ENCODE results near the gene COL15A1. TPM values are rescaled to one million over a fixed set of nuclear protein-coding genes. Genes with fewer than 3 reads are reported as not detected.

The COL15A1 gene
- total and polyA plus RNA-seq, 5 donors from 2014 or later: 0.03 to 0.10 (median 0.06) TPM; not detected in 2

- peaks cover 0 to 4% (median 0%) of the 10 kb centered on the region in 4 donors for H3K4me1 Mint-ChIP-seq
- no peak for ATAC-seq (ENCODE audit: low read depth in 2 of 2)
- H3K27me3 ChIP-seq (ENCODE audit: control insufficient read depth, insufficient read depth, low read length): peaks cover 1% of the 10 kb centered on the region
- no peaks in the 10 kb centered on the region for H3K9me3 ChIP-seq (ENCODE audit: control insufficient read depth in 2 of 2, low read length in 2 of 2)
- DNase-seq: no peak
- H3K27ac Mint-ChIP-seq: no peak overlapping the region
- H3K4me3 Mint-ChIP-seq: no peak overlapping the region
- H3K4me1 ChIP-seq (ENCODE audit: control insufficient read depth, insufficient read depth, low read length, poor library complexity, severe bottlenecking): no peaks in the 10 kb centered on the region
- peaks cover 14% of the 10 kb centered on the region for H3K27me3 Mint-ChIP-seq
- H3K9me3 Mint-ChIP-seq: peaks cover 0 to 1% (median 0%) of the 10 kb centered on the region in 7 donors
- no peaks in the 10 kb centered on the region for H3K36me3 ChIP-seq (ENCODE audit: control insufficient read depth, insufficient read depth, low read length)
- no peak overlapping the region for H3K4me3 ChIP-seq (ENCODE audit: low read depth, low read length)
- no peaks in the 10 kb centered on the region for H3K36me3 Mint-ChIP-seq
- no peak overlapping the region for H3K27ac ChIP-seq (ENCODE audit: insufficient read depth, low read length, poor library complexity, severe bottlenecking)
Measured at GRCh38 chr9:98916660-98917059, 27.0 kb upstream of the COL15A1 start.

DNA sequence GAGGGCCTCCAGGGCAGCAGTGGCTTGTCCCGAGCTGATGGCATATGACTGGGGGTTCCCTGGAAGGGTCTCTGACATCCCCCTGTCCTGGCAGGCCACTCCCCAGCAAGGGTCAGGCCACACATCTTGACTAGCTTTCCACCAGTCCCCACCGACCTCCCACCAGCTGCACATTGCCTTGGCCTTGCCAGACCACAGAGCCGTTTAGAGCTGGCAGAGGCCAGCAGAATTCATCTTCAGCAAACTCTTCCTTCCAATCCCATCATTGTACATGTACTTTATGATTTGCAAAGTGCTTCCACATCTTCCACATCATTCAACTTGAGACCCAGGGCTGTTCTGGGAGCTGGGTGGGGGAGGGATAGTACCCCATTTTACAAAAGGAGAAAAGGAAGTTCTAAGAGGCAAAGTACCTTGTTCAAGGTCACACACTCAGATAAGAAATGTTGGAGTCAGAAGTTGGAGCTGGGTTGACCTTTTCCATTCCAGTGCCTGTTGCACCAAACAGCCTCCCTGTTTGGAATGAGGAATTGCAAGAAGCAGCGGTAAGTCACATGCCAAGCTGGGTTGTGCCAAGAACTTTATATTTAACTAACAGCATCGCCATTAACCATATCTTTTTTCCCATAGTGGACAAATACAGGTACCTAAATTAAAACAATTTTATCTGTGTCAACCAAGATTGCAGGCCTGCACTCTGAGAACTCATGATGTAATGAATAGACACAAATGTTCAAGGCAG is 25.8 kb upstream of the COL15A1 start:
- H3K9me3 ChIP-seq (ENCODE audit: control insufficient read depth in 2 of 2, low read length in 2 of 2): no peaks in the 10 kb centered on the region
- Mint-ChIP-seq H3K4me1 (peaks cover 0 to 4% (median 0%) of the 10 kb centered on the region in 4 donors), H3K27ac (no peak overlapping the region), H3K4me3 (no peak overlapping the region), H3K36me3 (no peaks in the 10 kb centered on the region), H3K27me3 (peaks cover 14% of the 10 kb centered on the region), H3K9me3 (peaks cover 0 to 1% (median 0%) of the 10 kb centered on the region in 7 donors)
- no peak overlapping the region for H3K27ac ChIP-seq (ENCODE audit: insufficient read depth, low read length, poor library complexity, severe bottlenecking)
- H3K4me1 ChIP-seq (ENCODE audit: control insufficient read depth, insufficient read depth, low read length, poor library complexity, severe bottlenecking): no peaks in the 10 kb centered on the region
- ATAC-seq (ENCODE audit: low read depth in 2 of 2) (no peak), DNase-seq (no peak)
- no peak overlapping the region for H3K4me3 ChIP-seq (ENCODE audit: low read depth, low read length)
- H3K36me3 ChIP-seq (ENCODE audit: control insufficient read depth, insufficient read depth, low read length): no peaks in the 10 kb centered on the region
- H3K27me3 ChIP-seq (ENCODE audit: control insufficient read depth, insufficient read depth, low read length): no peaks in the 10 kb centered on the region

DNA sequence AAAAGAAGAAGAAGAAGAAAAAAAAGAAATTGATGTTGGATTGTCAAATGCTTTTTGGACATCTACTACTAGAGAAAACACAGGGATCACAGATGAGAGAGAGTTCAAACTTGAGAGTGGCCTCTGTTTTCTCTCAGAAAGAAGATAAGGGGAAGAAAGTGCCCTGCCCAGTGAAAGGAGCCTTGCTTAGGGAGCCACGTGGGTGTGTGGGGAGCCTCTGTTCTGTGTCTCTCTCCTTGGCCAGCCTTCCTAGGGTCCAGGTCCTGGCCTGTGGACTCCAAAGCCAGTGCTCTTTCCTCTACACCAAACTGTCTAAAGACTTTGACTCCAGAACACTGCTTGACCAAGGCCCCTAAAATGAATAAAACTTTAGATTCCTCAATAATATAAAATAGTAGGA is 22.0 kb upstream of the COL15A1 start:
- Histone ChIP-seq H3K27ac (ENCODE audit: insufficient read depth, low read length, poor library complexity, severe bottlenecking) (no peak overlapping the region), H3K4me3 (ENCODE audit: low read depth, low read length) (no peak overlapping the region), H3K4me1 (ENCODE audit: control insufficient read depth, insufficient read depth, low read length, poor library complexity, severe bottlenecking) (no peaks in the 10 kb centered on the region), H3K27me3 (ENCODE audit: control insufficient read depth, insufficient read depth, low read length) (no peaks in the 10 kb centered on the region), H3K36me3 (ENCODE audit: control insufficient read depth, insufficient read depth, low read length) (no peaks in the 10 kb centered on the region), H3K9me3 (ENCODE audit: control insufficient read depth in 2 of 2, low read length in 2 of 2) (no peaks in the 10 kb centered on the region)
- DNase-seq: no peak
- no peaks in the 10 kb centered on the region for H3K9me3 Mint-ChIP-seq
- no peaks in the 10 kb centered on the region for H3K36me3 Mint-ChIP-seq
- ATAC-seq (ENCODE audit: low read depth in 2 of 2): no peak
- peaks cover 28% of the 10 kb centered on the region for H3K27me3 Mint-ChIP-seq
- H3K27ac Mint-ChIP-seq: no peak overlapping the region
- H3K4me3 Mint-ChIP-seq: no peak overlapping the region
- peaks cover 0 to 4% (median 0%) of the 10 kb centered on the region in 4 donors for H3K4me1 Mint-ChIP-seq

GRCh38 chr9:98922721-98923435 is 20.8 kb upstream of the COL15A1 start:
- H3K9me3 Mint-ChIP-seq: no peaks in the 10 kb centered on the region
- Histone ChIP-seq H3K4me3 (ENCODE audit: low read depth, low read length) (no peak overlapping the region), H3K27me3 (ENCODE audit: control insufficient read depth, insufficient read depth, low read length) (no peaks in the 10 kb centered on the region), H3K9me3 (ENCODE audit: control insufficient read depth in 2 of 2, low read length in 2 of 2) (no peaks in the 10 kb centered on the region), H3K4me1 (ENCODE audit: control insufficient read depth, insufficient read depth, low read length, poor library complexity, severe bottlenecking) (no peaks in the 10 kb centered on the region), H3K27ac (ENCODE audit: insufficient read depth, low read length, poor library complexity, severe bottlenecking) (no peak overlapping the region), H3K36me3 (ENCODE audit: control insufficient read depth, insufficient read depth, low read length) (no peaks in the 10 kb centered on the region)
- ATAC-seq (ENCODE audit: low read depth in 2 of 2) (no peak), DNase-seq (no peak)
- no peak overlapping the region for H3K4me3 Mint-ChIP-seq
- no peaks in the 10 kb centered on the region for H3K36me3 Mint-ChIP-seq
- peaks cover 32% of the 10 kb centered on the region for H3K27me3 Mint-ChIP-seq
- H3K4me1 Mint-ChIP-seq: peaks cover 0 to 4% (median 0%) of the 10 kb centered on the region in 4 donors
- no peak overlapping the region for H3K27ac Mint-ChIP-seq

DNA sequence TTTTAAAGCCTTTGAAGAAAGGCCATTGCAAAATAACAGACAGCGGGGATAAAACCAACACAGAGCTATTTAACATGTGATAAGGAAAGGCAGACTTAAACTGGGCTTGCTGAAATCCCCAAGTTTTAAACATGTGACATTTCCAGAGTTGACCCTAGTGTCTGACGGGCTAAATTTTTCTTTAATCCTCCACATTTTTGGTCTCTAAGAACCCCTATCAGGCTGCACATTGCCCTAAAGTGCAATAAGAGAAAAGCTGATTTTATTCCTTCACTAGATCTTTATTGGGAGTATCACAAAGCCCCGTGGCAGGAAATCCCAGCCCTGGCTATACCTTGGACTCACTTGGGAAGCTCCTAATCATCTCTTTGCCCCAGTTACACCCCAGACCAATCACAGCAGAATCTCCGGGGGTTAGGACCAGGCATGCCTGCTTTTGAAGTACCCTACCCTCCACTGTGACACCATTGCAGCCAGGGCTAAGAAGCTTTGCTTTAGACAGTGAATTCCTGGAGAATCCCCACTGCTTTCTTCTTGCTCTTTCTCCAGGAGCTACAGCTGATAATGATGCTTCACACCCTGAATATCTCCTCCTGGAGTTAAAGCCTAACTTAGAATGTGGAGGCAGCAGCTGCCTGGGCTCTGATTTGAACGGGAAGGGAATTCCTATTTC is 20.1 kb upstream of the COL15A1 start:
- no peaks in the 10 kb centered on the region for H3K36me3 ChIP-seq (ENCODE audit: control insufficient read depth, insufficient read depth, low read length)
- H3K27ac ChIP-seq (ENCODE audit: insufficient read depth, low read length, poor library complexity, severe bottlenecking): no peak overlapping the region
- ATAC-seq (ENCODE audit: low read depth in 2 of 2): no peak
- no peaks in the 10 kb centered on the region for H3K9me3 ChIP-seq (ENCODE audit: control insufficient read depth in 2 of 2, low read length in 2 of 2)
- Mint-ChIP-seq H3K9me3 (no peaks in the 10 kb centered on the region), H3K36me3 (no peaks in the 10 kb centered on the region), H3K27ac (no peak overlapping the region), H3K4me3 (no peak overlapping the region), H3K27me3 (peaks cover 36% of the 10 kb centered on the region), H3K4me1 (peaks cover 0 to 4% (median 0%) of the 10 kb centered on the region in 4 donors)
- H3K4me1 ChIP-seq (ENCODE audit: control insufficient read depth, insufficient read depth, low read length, poor library complexity, severe bottlenecking): no peaks in the 10 kb centered on the region
- no peak overlapping the region for H3K4me3 ChIP-seq (ENCODE audit: low read depth, low read length)
- DNase-seq: no peak
- H3K27me3 ChIP-seq (ENCODE audit: control insufficient read depth, insufficient read depth, low read length): no peaks in the 10 kb centered on the region

DNA sequence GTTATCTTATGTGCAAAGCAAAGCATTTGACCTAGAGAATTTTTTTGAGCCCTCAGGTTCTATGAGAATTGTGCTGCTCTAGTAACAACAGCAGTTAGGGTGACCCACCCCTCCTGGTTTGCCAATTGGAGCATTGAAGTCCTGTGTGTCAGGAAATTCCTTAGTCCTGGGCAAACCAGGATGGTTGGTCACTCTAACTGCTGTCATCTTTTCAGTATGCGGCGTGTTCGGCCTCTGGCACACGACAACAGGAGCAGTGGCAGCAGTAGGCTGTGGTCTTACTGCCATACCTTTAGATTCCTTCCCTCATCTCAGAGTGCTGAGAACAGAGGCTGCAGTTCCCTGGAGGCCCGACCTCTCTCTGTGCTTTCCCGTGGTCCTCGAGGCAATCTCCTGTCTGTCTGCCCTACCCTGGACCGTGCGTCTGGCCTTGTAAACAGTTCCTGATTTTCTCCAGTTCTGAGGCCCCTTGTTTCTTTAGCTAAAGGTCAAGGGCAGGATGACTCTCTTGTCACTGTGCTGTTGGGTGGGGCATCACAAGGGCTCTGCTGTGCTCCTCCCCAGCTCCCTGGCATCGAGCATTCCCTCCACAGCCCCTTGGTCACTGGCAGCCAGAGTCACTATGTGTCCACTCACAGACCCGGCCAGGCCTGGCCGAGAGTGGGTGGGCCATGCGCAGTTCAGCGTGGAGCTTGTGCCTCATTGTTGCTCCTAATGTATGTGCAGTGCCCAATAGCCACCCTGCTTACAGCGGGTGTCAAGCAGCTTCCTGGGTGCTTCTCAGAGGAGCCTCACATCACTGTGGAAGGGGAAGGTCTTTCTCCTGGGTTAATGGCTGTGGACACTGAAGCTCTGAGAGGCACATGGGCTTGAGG is 18.5 kb upstream of the COL15A1 start:
- H3K27me3 Mint-ChIP-seq: peaks cover 47% of the 10 kb centered on the region
- H3K27ac Mint-ChIP-seq: no peak overlapping the region
- ATAC-seq (ENCODE audit: low read depth in 2 of 2) (no peak), DNase-seq (no peak)
- H3K4me1 Mint-ChIP-seq: peaks cover 0 to 4% (median 0%) of the 10 kb centered on the region in 4 donors
- Histone ChIP-seq H3K27me3 (ENCODE audit: control insufficient read depth, insufficient read depth, low read length) (no peaks in the 10 kb centered on the region), H3K4me3 (ENCODE audit: low read depth, low read length) (no peak overlapping the region), H3K27ac (ENCODE audit: insufficient read depth, low read length, poor library complexity, severe bottlenecking) (no peak overlapping the region), H3K36me3 (ENCODE audit: control insufficient read depth, insufficient read depth, low read length) (no peaks in the 10 kb centered on the region), H3K9me3 (ENCODE audit: control insufficient read depth in 2 of 2, low read length in 2 of 2) (no peaks in the 10 kb centered on the region), H3K4me1 (ENCODE audit: control insufficient read depth, insufficient read depth, low read length, poor library complexity, severe bottlenecking) (no peaks in the 10 kb centered on the region)
- no peak overlapping the region for H3K4me3 Mint-ChIP-seq
- H3K36me3 Mint-ChIP-seq: no peaks in the 10 kb centered on the region
- H3K9me3 Mint-ChIP-seq: peaks cover 0 to under 1% (median 0%) of the 10 kb centered on the region in 7 donors

GRCh38 chr9:98925956-98926355 is 17.8 kb upstream of the COL15A1 start:
- Mint-ChIP-seq H3K36me3 (no peaks in the 10 kb centered on the region), H3K9me3 (peaks cover 0 to 2% (median 0%) of the 10 kb centered on the region in 7 donors), H3K4me1 (no peaks in the 10 kb centered on the region), H3K27ac (no peak overlapping the region), H3K4me3 (no peak overlapping the region), H3K27me3 (peaks cover 46% of the 10 kb centered on the region)
- DNase-seq (no peak), ATAC-seq (ENCODE audit: low read depth in 2 of 2) (no peak)
- no peaks in the 10 kb centered on the region for H3K9me3 ChIP-seq (ENCODE audit: control insufficient read depth in 2 of 2, low read length in 2 of 2)
- H3K4me3 ChIP-seq (ENCODE audit: low read depth, low read length): no peak overlapping the region
- H3K27me3 ChIP-seq (ENCODE audit: control insufficient read depth, insufficient read depth, low read length): no peaks in the 10 kb centered on the region
- no peaks in the 10 kb centered on the region for H3K4me1 ChIP-seq (ENCODE audit: control insufficient read depth, insufficient read depth, low read length, poor library complexity, severe bottlenecking)
- H3K36me3 ChIP-seq (ENCODE audit: control insufficient read depth, insufficient read depth, low read length): no peaks in the 10 kb centered on the region
- no peak overlapping the region for H3K27ac ChIP-seq (ENCODE audit: insufficient read depth, low read length, poor library complexity, severe bottlenecking)

Data from CD4-positive, CD25-positive, alpha-beta regulatory T cell (primary cell).